ENCODE results near the gene CPPED1. TPM values are rescaled to one million over a fixed set of nuclear protein-coding genes. Genes with fewer than 3 reads are reported as not detected.

Gene CPPED1
- total and polyA plus RNA-seq, 2 of the 4 experiments (the other 2 are of a cell fraction): 5.1 to 6.5 TPM

DNA sequence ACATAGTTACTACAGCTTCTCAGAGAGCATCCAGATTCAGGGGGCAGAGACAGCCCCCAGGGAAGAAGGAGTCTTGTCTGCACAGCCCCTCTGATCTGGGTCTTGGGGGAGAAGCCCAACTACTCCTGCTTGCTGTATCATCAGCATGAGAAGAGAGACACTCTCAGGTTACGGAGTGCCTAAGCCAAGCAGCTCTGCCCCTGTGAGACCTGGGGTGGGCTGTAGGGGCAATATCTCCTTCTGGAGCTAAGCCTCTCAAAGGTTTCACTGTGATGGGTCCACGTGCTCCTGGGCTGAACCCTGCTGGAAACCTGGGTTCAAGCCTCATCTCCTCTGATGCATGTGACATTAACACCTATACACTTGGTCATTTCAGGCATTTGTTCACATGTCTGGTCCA is 123.2 kb downstream of the CPPED1 start:
- H3K79me1 ChIP-seq (ENCODE audit: low read depth in 1 of 2, low read length in 2 of 2): no peaks in the 10 kb centered on the region
- H3K4me1 ChIP-seq (ENCODE audit: control insufficient read depth, insufficient read depth, low read length): no peaks in the 10 kb centered on the region
- no peak overlapping the region for H3K4ac ChIP-seq (ENCODE audit: low read depth, low read length)
- H2AK9ac ChIP-seq (replicated peaks; ENCODE audit: low read depth, low read length, poor library complexity): no peak overlapping the region
- WGBS, 2 experiments (ENCODE audit: extremely low coverage in 2 of 2, insufficient read length in 1 of 2): no CpG with 5 or more reads among the region's 2 CpGs
- H4K5ac ChIP-seq (ENCODE audit: low read depth, low read length): no peak overlapping the region
- no peak overlapping the region for H3K9ac ChIP-seq (ENCODE audit: low read depth, low read length)
- POLR2A ChIA-PET (ENCODE audit: unreplicated experiment): no interaction called here
- H3K14ac ChIP-seq (replicated peaks; ENCODE audit: low read depth, low read length): no peak overlapping the region
- H3K18ac ChIP-seq (ENCODE audit: low read depth, low read length): no peak overlapping the region
- no peak overlapping the region for H3K4me2 ChIP-seq (ENCODE audit: low read depth, low read length)
- no peak overlapping the region for H2BK20ac ChIP-seq (ENCODE audit: low read depth, low read length)
- DNase-seq (no peak), ATAC-seq (ENCODE audit: low read depth) (no peak)
- no peak overlapping the region for H2BK120ac ChIP-seq (ENCODE audit: low read depth, low read length)
- H2BK15ac ChIP-seq (ENCODE audit: low read depth, low read length): no peak overlapping the region
- H3K56ac ChIP-seq (ENCODE audit: extremely low read depth, insufficient read depth, low read length): no peak overlapping the region
- CTCF ChIA-PET: interaction anchor here (0.5 kb wide), 1 partner anchor 11 kb away, joined by 3 read pairs; no protein-coding TSS in a partner anchor
- no peak overlapping the region for H3K4me3 ChIP-seq (ENCODE audit: insufficient read depth, low read depth, low read length)
- dilution Hi-C loops (cut with HindIII; ENCODE audit: low sequenced_read_pairs, unreplicated experiment): no loop called here
- no peak overlapping the region for H2AFZ ChIP-seq (replicated peaks; ENCODE audit: low read length, poor library complexity)
- no TSS peak for BruUV-seq (replicated peaks)
- no peaks in the 10 kb centered on the region for H3K9me3 ChIP-seq (ENCODE audit: control insufficient read depth, insufficient read depth, low read length)
- no peak overlapping the region for H4K8ac ChIP-seq (ENCODE audit: low read depth in 2 of 2, low read length in 2 of 2)
- H2BK5ac ChIP-seq (ENCODE audit: low read depth, low read length, poor library complexity, severe bottlenecking): no peak overlapping the region
- H3K9me1 ChIP-seq (ENCODE audit: insufficient read depth, low read length): 0 out of 2 replicates have a peak, but pooled peaks cover 3% of the 10 kb centered on the region
- no peak overlapping the region for H3K23ac ChIP-seq (ENCODE audit: low read depth, low read length)
- no peak overlapping the region for H3K27ac ChIP-seq (ENCODE audit: insufficient read depth, low read length)
- no peak overlapping the region for H4K91ac ChIP-seq (ENCODE audit: insufficient read depth, low read depth, low read length)
- intact Hi-C loops (cut with micrococcal nuclease): no loop called here
- in situ Hi-C loops (cut with MboI; ENCODE audit: low sequenced_read_pairs): no loop called here
- H3K36me3 ChIP-seq (ENCODE audit: control insufficient read depth, insufficient read depth, low read length): no peaks in the 10 kb centered on the region
- no peaks in the 10 kb centered on the region for H3K27me3 ChIP-seq (ENCODE audit: control insufficient read depth, insufficient read depth, low read length)
- TF ChIP-seq CEBPB (IDR thresholded peaks at IDR 0.05; ENCODE audit: low read depth, low read length) (no peak), MAZ (IDR thresholded peaks at IDR 0.05; ENCODE audit: borderline replicate concordance, low read depth, low read length) (no peak), RFX5 (IDR thresholded peaks at IDR 0.05; ENCODE audit: low read depth, low read length) (no peak), POLR2A (IDR thresholded peaks at IDR 0.05; ENCODE audit: low read depth, low read length) (no peak), MAFK (IDR thresholded peaks at IDR 0.05; ENCODE audit: low read depth, low read length) (no peak), MXI1 (IDR thresholded peaks at IDR 0.05; ENCODE audit: borderline replicate concordance, low read depth, low read length) (no peak), SMC3 (IDR thresholded peaks at IDR 0.05; ENCODE audit: low read depth, low read length) (no peak)
- TF ChIP-seq, protein P1, sequence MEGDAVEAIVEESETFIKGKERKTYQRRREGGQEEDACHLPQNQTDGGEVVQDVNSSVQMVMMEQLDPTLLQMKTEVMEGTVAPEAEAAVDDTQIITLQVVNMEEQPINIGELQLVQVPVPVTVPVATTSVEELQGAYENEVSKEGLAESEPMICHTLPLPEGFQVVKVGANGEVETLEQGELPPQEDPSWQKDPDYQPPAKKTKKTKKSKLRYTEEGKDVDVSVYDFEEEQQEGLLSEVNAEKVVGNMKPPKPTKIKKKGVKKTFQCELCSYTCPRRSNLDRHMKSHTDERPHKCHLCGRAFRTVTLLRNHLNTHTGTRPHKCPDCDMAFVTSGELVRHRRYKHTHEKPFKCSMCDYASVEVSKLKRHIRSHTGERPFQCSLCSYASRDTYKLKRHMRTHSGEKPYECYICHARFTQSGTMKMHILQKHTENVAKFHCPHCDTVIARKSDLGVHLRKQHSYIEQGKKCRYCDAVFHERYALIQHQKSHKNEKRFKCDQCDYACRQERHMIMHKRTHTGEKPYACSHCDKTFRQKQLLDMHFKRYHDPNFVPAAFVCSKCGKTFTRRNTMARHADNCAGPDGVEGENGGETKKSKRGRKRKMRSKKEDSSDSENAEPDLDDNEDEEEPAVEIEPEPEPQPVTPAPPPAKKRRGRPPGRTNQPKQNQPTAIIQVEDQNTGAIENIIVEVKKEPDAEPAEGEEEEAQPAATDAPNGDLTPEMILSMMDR (conservative IDR thresholded peaks at IDR 0.05; ENCODE audit: low read depth, low read length): no peak
- TF ChIP-seq, protein P2, sequence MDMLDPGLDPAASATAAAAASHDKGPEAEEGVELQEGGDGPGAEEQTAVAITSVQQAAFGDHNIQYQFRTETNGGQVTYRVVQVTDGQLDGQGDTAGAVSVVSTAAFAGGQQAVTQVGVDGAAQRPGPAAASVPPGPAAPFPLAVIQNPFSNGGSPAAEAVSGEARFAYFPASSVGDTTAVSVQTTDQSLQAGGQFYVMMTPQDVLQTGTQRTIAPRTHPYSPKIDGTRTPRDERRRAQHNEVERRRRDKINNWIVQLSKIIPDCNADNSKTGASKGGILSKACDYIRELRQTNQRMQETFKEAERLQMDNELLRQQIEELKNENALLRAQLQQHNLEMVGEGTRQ (IDR thresholded peaks at IDR 0.05; ENCODE audit: low read depth, low read length): no peak
- no peaks in the 10 kb centered on the region for H4K20me1 ChIP-seq (ENCODE audit: insufficient read depth, low read length)
- H2AK5ac ChIP-seq (ENCODE audit: low read depth, low read length): no peak overlapping the region

Measured in IMR-90 (cell line).